Activated CD4-positive, alpha-beta memory T cell treated with anti-CD3 and anti-CD28 coated beads for 36 hours (primary cell): ENCODE results near the gene CALM3. TPM values are rescaled to one million over a fixed set of nuclear protein-coding genes. Genes with fewer than 3 reads are reported as not detected.

Source experiments
- CTCF ChIA-PET: fragments of 350-600 bp; sonication (Branson Sonifier 250); formaldehyde crosslinking; loops from one replicate; lab custom pipeline; 2021; ENCODE audit warnings: antibody characterized with exemption, inconsistent platforms; lab: Charles Lee
- POLR2A ChIA-PET: fragments of 350-600 bp; sonication (Branson Sonifier 250); formaldehyde crosslinking; loops from one replicate; lab custom pipeline; 2021; ENCODE audit warnings: antibody characterized with exemption; lab: Charles Lee
- DNase-seq: peaks from one replicate; pipeline ENCODE4 v3.0.0-alpha.2; 2020
- H3K27ac Mint-ChIP-seq: one replicate; pipeline ENCODE4 v1.8.0; 2021; ENCODE audit warnings: mixed read lengths
- H3K27me3 Mint-ChIP-seq: one replicate; pipeline ENCODE4 v1.8.0; 2021; ENCODE audit warnings: mixed read lengths
- H3K36me3 Mint-ChIP-seq: one replicate; pipeline ENCODE4 v1.8.0; 2021; ENCODE audit warnings: mixed read lengths
- H3K4me1 Mint-ChIP-seq: one replicate; pipeline ENCODE4 v1.8.0; 2021; ENCODE audit warnings: low read depth, mixed read lengths
- H3K4me3 Mint-ChIP-seq: one replicate; pipeline ENCODE4 v1.8.0; 2021; ENCODE audit warnings: mild to moderate bottlenecking, mixed read lengths
- H3K9me3 Mint-ChIP-seq: one replicate; pipeline ENCODE4 v1.8.0; 2021; ENCODE audit warnings: mixed read lengths
- intact Hi-C: fragments of 100-400 bp; cut with micrococcal nuclease; formaldehyde crosslinking; loops from one replicate; pipeline ENCODE4 v1.15.1; 2023
- total RNA-seq, 2 experiments: library from RNA; stranded (reverse); gene quantifications; one replicate each; pipeline ENCODE4 v1.2.3, GENCODE V29; 2021

CALM3 gene
- total RNA-seq, 2 experiments from 2014 or later: 410 to 425 TPM

GRCh38 chr19:46659151-46660007 lies 58.2 kb downstream of the CALM3 start:
- peaks cover 20% of the 10 kb centered on the region for H3K4me1 Mint-ChIP-seq
- no peaks in the 10 kb centered on the region for H3K9me3 Mint-ChIP-seq
- CTCF ChIA-PET: interaction anchor here (0.7 to 6.2 kb wide), 2 partner anchors 43 to 95 kb away, joined by 5 to 319 read pairs; no protein-coding TSS in a partner anchor
- POLR2A ChIA-PET: interaction anchor here (0.8 to 3.0 kb wide), 2 partner anchors 52 to 59 kb away, joined by 3 to 23 read pairs; partner anchors contain the start of gene CALM3
- H3K4me3 Mint-ChIP-seq: peak overlapping the region; percentile 44
- no peak overlapping the region for H3K27ac Mint-ChIP-seq
- H3K36me3 Mint-ChIP-seq: no peaks in the 10 kb centered on the region
- peaks cover 26% of the 10 kb centered on the region for H3K27me3 Mint-ChIP-seq
- no peak for DNase-seq
- intact Hi-C loops: no loop called here

GRCh38 chr19:46660008-46660517 lies 58.9 kb downstream of the CALM3 start:
- peaks cover 20% of the 10 kb centered on the region for H3K4me1 Mint-ChIP-seq
- peak overlapping the region; percentile 49 for H3K4me3 Mint-ChIP-seq
- intact Hi-C loops: no loop called here
- ChIA-PET CTCF (interaction anchor here (2.6 to 6.2 kb wide), 2 partner anchors 44 to 58 kb away, joined by 40 to 319 read pairs; partner anchors contain the start of gene CALM3), POLR2A (interaction anchor here (3.0 kb wide), 1 partner anchor 59 kb away, joined by 23 read pairs; the partner anchor contains the start of gene CALM3)
- DNase-seq: no peak
- H3K27me3 Mint-ChIP-seq: peaks cover 20% of the 10 kb centered on the region
- no peaks in the 10 kb centered on the region for H3K36me3 Mint-ChIP-seq
- no peaks in the 10 kb centered on the region for H3K9me3 Mint-ChIP-seq
- H3K27ac Mint-ChIP-seq: no peak overlapping the region

Other genes with a start within 250 kb of the CALM3 start
- gene CCDC8, start 187.8 kb upstream of the CALM3 start, total RNA-seq: not detected
- not detected for gene PNMA8C, start 172.4 kb upstream of the CALM3 start, total RNA-seq
- gene PNMA8A, start 129.8 kb upstream of the CALM3 start, total RNA-seq: under 1 TPM; 0.17 to 0.44 TPM
- gene PNMA8B, start 105.5 kb upstream of the CALM3 start, total RNA-seq: under 1 TPM; 0.05 to 0.07 TPM
- gene PTGIR, start 23.8 kb downstream of the CALM3 start, total RNA-seq: 10 to 100 TPM; 22.6 to 24.6 TPM
- 1 to 10 TPM; 9.5 TPM for gene GNG8, start 34.9 kb downstream of the CALM3 start, total RNA-seq
- 1 to 10 TPM; 2.8 to 3.0 TPM for gene DACT3, start 59.9 kb downstream of the CALM3 start, total RNA-seq
- 10 to 100 TPM; 78.8 to 84.4 TPM for gene PRKD2, start 115.8 kb downstream of the CALM3 start, total RNA-seq
- 10 to 100 TPM; 11.4 to 12.3 TPM for gene FKRP, start 144.7 kb downstream of the CALM3 start, total RNA-seq
- 10 to 100 TPM; 52.6 to 59.3 TPM for gene STRN4, start 145.1 kb downstream of the CALM3 start, total RNA-seq
- gene SLC1A5, start 187.3 kb downstream of the CALM3 start, total RNA-seq: 100 to 1,000 TPM; 202 to 205 TPM
- gene AP2S1, start 249.5 kb downstream of the CALM3 start, total RNA-seq: 100 to 1,000 TPM; 108 to 117 TPM